Stimulated activated CD4-positive, alpha-beta T cell treated with anti-CD3 and anti-CD28 coated beads, Interleukin-15, amount 100 ng/mL, for 24 hours (primary cell): ENCODE measurements around the gene SIGLEC15.
"Not testable (repeated sequence)": the region's sequence is repeated elsewhere in the genome, so short reads cannot be mapped to it uniquely, and the experiment has no call there.

ENCODE experiments used
- DNase-seq: peaks from one replicate; pipeline ENCODE4 v3.0.0-alpha.2; 2020

SIGLEC15 gene

DNA sequence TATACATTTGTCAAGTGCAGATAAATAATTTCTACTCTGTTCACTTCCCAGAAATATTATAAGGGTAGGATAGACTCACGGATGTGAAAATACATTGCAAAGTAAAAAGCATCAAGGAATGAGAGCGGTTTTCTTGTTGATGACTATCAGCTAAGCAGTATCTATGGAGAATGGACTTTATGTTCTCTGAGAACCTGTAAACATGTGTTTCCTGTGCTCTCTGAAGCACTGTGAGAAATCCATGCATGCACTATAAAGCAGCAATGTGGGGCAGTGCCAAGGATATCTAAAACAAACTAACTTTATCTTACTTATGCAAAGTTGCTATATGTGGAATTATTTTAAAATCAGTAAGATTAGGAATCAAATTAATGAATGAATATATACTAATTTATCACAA, 4.4 kb upstream of the SIGLEC15 start:
- DNase-seq: no peak

DNA sequence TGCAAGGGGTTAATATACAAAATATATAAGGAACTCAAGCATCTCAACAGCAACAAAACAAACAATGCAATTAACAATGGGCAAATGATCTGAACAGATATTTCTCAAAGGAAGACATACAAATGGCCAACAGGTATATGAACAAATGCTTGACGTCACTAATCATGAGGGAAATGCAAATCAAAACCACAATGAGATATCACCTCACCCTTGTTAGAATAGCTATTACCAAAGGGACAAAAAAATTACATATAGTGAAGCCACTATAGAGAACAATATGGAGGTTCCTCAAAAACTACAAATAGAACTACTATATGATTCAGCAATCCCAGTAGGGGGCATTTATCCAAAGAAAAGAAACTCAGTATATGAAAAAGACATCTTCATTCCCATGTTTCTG, 3.8 kb upstream of the SIGLEC15 start:
- DNase-seq: no peak

DNA sequence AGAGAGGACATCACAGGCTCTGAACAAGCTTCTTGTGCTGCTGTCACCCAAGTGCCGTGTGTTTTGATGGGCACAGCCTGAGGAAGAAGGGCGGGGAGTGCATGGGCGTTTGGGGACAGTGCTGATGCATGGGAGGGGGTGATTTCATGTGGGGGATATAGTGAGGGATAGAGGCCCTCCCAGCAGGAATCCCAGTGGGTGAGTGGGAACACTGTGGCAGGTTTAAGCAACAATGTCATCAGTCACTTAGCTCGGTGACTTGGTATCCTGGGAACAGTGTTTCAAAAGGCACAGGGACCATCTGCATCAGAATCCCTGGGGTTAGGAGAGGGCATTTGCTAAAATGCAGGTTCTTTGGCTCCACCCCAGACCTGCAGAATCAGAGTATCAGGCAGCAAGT, 609 bp downstream of the SIGLEC15 start:
- DNase-seq: no peak

DNA sequence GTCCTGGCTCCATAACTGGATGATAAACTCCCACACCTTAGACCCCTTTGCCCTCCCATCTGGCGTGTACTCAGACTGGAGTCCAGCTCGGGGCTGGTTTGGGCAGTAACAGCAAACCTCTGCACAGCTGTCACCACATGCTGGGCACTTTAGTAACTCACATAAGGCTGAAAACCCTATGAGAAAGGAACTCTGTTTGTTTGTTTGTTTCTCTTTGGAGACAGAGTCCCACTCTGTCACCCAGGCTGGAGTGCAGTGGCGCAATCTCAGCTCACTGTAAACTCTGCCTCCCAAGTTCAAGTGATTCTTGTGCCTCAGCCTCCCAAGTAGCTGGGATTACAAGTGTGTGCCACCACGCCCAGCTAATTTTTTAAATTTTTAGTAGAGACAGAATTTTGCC, 1.2 kb downstream of the SIGLEC15 start:
- not testable (repeated sequence) for DNase-seq

DNA sequence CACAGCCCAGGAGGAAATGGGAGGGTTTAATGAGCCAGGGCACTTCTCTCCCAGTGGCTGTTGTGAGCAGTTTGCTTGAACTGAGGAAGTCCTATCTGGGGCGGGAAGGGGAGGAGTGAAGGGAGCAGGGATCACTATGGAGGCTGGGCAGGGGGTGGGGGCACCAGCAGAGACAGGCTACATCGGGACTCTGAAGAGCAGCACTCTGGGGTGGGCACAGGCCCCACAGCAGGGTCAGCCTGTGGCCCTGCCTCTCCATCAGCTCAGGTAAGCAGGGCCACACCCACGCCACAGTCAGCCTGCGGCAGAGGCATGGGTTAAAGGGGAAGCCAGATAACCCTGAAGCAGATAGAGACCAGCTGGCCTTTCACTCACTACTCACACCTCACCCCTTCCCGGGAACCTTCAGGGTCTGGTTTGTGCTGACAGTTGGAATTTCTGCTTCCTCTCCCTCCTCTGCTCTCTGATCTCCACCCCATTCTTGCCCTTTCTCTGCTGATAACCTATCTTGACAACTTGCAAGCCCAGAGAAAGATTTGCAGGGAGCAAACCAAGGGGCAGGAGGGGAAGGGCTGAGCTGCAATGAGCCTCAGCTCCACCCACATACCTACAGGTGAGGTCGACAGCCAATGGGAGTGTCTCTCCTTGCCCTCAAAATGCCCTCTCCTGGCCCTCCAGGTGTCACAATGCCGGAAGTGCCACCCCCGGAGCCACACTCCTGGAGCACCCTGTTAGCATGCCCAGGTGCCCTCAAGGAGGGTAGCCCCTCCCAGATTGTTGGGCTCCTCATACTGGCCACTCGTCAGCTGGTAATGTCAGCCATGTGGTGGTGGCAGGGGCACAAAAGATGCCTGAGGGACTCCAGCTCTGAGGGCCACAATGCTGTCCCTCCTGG, 3.7 kb downstream of the SIGLEC15 start:
- DNase-seq: no peak

DNA sequence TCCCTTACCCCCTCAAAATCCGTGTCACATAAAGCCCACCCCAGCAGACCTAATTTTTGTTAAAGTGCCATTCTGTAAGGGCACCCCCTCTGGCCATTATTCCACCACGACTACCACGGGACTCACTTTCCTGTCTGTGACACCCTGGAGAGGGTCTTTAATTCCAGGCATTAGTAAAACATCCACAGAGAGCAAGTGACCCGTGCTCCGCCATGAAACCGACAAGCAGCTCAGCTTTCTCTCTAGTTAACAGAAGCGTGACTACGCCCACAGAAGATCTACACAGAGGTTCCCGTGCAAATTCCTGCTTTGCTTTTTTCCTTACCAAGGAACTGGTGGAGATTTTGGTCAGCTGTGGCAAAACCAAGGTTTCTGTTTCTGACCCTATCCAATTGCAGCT, 4.4 kb downstream of the SIGLEC15 start:
- DNase-seq: no peak

DNA sequence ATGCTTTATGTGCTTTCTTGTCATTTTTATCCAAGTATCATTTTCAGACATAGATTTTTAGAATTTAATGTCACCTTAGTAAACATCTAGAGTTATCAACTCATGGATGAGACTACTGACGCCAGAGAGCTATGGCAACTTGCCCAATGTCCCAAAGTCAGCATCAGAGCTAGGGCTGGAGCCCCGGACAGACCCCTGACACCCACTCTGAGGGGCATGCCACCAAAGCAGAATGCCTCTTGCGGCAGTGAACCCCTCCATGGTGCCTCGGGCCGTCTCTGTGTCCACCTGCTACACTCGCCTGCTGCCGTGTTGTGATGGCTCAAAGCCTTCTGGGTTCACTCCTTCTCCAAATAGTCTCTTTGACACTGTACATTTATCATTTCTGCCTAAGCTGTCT, 5.4 kb downstream of the SIGLEC15 start:
- DNase-seq: no peak

DNA sequence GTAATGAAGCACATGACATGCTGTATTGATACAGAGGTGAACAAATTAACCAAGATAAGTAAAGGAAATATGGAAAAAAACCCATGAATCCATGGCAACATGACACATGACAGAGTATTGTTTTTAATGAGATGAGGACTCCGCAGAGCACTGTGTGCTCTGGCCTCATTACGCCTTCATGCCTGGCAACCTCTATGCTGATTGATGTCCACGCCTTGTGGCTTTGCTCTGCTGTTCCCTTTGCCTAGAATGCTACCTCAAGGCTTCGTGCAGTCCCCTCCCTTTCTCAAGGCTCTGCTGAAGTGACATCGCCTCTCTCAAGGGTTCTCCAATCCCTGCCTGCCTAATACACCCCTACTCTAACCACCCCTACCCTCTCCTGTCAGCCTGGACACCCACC, 8.4 kb downstream of the SIGLEC15 start:
- DNase-seq: no peak

DNA sequence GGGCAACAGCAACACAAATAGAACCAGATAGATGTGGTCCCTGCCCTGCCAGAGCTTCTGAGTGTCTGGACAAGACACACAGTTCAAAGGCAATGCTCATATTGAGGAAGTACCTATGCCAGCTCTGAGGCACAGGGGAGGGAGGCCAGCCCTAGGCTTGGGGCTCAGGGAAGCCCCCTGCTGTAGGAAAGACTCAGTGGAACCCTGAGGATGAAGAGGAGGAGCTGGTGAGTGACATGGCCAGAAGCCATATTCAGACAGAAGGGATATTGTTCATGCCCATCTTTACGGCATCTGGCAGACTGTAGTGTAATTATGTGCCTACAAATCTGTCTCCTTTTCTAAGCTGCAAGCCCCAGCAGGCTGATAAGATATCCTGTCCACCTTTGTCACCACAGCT, 8.8 kb downstream of the SIGLEC15 start:
- DNase-seq: no peak

DNA sequence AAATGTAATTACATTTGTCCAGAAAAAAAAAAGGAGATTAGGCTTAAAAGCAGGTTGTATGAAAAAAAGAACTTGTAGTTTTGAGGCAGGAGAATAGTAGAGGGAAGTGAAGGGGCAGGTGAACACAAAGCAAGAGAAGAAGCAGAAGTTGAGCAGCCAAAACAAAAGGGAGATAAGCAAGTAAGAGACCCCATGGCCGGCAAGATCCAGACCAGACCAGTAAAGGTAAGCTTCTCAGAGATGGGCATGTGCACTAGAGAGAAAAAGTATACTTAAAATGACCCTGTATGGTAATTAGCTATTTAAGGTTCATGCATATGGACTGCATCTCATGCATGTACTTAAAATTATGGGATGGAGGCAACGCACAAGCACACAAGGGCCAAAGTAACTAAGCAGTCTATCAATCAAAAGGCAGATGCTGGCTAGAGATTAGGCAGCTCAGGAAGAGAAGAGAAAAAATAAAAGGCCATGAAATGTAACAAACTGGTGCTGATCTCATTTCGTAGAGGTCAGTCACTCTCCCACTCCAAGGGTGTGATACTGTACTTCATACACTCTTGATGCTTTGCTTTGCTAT, 9.7 kb downstream of the SIGLEC15 start:
- DNase-seq: no peak

DNA sequence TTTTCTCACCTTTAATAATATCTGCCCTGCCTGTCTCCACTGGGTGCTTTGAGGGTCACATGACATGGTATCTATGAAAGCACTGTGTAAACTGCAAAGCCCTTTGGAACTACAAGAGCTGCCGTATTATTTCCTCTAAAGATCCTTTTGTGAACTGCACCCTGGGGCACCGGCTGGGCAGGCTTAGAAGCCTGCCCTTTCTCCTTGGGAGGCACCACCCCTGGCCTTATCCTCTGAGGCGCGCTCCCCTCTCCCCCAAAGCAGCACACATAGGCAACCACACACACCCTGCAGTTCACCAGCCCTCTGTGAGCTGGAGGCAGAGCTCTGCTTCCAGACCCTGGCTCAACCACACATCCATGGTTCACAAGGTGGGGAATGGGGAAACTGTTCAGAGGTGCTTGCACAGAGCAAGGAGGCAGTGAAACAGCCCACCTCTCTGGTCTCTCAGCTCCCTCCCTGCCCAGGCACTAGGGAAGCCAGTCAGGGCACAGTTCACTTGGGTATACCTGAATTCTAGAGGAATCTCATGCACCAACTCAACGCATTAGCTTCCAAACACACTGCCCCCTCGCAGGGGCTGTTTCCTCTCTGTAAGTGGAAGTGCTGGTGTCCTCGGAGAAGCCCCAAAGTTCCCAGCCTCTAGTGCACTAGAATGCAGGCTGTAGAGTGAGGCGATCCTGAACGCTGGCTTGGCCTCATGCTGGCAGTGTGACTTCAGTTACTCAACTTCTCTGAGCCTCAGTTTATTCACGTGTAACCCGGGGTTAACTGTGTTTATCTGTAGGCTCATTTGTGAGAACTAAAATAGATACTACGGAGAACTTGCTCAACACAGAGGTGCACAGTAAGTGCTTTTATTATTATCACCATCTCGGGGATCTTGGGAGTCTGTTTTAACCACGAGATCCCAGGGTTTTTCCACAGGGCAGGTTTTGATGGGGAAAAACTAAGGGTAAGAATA, 11.0 kb downstream of the SIGLEC15 start:
- DNase-seq: no peak

DNA sequence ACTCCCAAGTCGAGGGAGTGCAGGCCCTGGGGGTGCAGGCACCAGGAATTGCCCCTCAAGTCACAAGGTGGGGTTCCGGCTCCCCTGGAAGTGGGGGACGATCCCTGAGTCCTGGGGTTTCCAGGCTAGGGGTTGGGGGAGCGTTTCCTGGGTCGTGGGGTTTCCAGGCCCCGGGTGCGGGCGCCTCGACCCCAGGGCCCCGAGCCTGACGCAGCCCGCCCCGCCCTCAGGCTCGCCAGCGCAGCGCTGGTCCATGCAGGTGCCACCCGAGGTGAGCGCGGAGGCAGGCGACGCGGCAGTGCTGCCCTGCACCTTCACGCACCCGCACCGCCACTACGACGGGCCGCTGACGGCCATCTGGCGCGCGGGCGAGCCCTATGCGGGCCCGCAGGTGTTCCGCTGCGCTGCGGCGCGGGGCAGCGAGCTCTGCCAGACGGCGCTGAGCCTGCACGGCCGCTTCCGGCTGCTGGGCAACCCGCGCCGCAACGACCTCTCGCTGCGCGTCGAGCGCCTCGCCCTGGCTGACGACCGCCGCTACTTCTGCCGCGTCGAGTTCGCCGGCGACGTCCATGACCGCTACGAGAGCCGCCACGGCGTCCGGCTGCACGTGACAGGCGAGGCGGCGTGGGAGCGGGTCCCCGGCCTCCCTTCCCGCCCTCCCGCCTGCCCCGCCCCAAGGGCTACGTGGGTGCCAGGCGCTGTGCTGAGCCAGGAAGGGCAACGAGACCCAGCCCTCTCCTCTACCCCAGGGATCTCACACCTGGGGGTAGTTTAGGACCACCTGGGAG, 12.0 kb downstream of the SIGLEC15 start:
- DNase-seq: peak; percentile 69

DNA sequence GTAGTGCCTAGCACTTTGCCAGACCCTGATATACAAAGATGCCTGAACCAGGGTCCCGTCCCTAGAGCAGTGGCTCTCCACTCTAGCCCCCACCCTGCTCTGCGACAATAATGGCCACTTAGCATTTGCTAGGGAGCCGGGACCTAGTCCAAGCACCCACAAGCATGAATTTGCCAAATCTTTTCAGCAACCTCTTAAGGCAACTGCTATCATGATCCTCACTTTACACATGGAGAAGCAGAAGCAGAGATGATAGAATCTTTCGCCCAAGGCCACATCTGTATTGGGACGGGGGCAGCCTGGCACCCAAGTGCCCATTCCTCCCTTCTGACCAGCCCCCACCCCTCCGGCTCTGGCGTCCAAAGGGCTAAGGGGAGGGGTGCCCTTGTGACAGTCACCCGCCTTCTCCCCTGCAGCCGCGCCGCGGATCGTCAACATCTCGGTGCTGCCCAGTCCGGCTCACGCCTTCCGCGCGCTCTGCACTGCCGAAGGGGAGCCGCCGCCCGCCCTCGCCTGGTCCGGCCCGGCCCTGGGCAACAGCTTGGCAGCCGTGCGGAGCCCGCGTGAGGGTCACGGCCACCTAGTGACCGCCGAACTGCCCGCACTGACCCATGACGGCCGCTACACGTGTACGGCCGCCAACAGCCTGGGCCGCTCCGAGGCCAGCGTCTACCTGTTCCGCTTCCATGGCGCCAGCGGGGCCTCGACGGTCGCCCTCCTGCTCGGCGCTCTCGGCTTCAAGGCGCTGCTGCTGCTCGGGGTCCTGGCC, 13.0 kb downstream of the SIGLEC15 start:
- DNase-seq: no peak

DNA sequence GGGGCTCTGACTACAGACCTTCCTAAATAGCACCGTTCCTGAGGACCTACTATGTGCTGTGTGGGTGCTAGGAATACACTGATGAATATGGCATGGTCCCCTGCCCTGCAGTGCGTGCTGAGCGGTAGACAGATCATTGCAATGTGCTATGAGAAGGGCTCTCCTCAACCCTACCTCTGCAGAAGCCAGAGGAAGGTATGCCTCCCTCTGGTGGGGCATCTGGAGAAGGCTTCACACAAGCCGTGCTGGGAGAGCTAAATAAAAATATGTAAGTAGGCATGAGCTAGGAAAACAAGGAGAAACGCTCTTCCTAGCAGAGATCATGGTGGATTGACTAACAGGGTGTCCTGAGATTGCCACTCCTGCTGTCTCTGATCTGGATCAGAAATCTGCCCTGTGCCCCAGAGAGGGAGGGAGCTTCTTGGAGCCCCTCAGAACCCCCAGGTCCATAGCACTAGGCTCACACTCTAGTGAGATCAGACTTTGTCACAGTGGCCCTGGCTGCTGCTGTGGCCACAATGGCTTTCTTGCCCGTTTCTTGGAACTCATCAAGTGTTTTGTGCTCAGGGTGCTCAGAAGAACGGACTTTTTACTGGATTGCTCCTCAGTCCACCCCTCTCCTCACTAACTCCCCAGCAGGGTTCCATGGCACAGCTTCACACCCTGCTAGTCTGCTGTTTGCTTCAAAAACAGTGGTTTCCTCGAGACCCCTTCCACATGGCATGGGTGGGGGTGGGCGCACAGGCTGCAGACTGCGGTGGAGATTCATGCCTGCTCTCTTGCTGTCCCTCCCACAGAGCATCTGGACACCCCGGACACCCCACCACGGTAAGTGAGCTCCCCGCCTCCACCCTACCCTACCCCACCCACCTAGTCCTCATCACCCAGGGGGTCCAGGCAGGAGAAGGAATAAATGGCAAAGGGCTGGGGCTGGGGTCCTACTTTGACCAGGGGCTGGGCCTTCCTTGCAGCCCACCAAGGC, 14.2 kb downstream of the SIGLEC15 start:
- DNase-seq: peak; percentile 36

DNA sequence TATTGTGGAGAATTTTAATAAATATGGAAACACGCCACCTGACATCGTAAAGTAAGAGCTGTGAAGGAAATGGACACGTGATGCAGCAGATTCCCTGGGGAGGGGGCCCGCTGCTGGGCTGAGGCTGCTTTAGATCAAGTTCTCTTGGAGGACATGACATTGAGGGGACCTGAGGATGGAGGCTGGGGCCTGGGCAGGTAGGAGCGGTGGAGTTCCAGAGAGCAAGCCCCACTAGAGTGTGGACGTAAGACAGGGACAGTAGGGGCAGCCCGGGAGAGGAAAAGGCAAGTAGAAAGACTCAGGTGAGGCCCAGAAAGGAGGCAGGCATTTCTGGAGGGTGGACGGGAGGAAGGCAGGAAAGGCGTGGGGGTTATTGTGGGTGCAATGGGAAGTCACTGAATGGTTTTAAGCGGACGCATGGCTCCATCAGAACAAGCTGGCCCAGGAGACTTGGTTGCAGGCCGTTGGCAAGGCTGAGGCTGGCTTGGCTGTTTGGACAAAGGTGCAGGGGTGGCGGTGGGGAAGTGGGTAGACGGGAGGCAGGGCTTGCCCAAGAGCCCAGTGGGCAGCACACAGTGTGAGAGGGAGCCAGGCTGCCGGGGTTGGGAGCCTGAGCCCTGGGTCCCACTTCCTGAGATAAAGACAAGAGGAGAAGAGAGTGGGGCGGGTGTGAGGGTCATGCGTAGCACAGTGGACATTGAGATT, 15.7 kb downstream of the SIGLEC15 start:
- DNase-seq: no peak

DNA sequence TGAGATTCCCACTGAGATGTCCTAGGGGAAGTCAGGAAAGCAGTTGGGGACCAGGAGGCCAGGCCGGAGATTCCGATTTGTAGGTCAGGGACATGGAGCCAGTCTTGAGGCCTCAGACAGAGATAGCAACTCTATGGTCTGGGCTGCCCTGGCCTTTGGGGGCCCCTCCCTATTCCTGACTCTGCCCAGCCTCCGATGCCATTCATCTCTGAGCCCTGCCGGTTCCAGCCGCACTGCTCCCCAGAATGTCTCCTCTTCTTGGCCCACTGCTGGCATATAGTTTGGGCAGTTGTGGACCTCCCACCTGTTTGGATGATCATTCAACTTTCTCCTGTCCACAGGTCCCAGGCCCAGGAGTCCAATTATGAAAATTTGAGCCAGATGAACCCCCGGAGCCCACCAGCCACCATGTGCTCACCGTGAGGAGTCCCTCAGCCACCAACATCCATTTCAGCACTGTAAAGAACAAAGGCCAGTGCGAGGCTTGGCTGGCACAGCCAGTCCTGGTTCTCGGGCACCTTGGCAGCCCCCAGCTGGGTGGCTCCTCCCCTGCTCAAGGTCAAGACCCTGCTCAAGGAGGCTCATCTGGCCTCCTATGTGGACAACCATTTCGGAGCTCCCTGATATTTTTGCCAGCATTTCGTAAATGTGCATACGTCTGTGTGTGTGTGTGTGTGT, 16.4 kb downstream of the SIGLEC15 start:
- DNase-seq: no peak

DNA sequence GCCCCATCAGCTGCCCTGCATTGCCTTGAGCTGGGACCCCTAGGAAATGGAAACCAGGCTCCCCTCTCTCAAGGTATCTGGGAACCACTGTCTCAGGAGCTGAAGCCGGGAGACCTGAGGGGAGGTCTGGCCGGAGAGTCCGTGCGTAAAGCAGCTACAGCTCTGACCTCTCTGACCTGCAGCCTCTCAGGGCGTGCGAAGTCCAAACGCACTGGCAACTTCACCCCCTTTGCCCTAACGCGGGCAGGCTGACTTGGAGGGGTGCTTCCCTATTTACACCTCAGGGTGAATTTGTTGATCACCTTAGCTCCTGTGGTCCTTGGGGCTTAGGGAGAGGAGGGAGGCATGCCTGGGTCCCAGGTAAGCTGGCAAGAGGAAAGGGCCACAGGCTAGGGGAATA, 17.5 kb downstream of the SIGLEC15 start:
- DNase-seq: no peak

DNA sequence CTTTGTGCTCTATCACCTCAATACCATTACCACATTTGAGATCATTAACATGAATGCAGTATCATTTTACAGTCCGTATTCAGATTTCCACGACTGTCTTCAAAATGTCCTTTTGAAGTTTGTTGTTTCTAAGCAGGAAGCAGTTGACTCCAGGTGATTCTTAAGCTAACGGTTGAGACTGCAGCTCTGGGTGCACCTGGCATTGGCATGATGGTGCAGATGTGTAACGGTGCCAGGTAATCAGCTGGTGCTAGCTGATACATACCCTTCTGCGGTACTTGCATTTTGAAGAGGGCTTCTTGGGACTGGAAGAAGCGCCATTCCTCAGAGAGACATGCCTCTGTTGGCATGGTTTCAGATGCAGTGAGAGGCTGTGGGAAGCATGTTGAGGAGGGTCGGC, 19.5 kb downstream of the SIGLEC15 start:
- DNase-seq: no peak

DNA sequence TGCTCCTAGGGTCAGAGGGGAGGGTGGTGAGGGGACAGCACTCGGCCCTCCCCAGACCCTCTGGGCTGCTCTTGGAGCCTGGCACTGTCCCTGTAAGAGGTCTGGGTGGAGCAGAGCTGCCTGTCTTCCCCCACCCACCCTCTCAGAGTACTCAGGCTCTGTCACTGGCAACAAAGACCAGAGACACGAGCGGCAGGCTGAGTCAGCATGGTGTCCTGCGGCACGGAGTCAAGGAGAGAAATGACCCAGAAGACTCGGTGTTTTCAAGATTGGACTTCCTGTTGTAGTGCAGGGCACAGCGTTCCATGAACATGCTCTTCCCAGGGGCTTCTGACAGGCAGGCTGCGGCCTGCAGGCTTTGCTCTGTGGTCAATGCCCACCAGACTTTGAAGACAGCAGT, 19.9 kb downstream of the SIGLEC15 start:
- no peak for DNase-seq
